ENCODE results near the gene TSPAN17.

TSPAN17 gene

GRCh38 chr5:176659512-176659839 is 12.2 kb downstream of the TSPAN17 start:
- Histone ChIP-seq H3K36me3 (ENCODE audit: control insufficient read depth, insufficient read depth, low read length) (no peaks in the 10 kb centered on the region), H3K4me3 (ENCODE audit: insufficient read depth, low read depth, low read length, poor library complexity, severe bottlenecking) (no peak overlapping the region), H3K4me1 (ENCODE audit: control insufficient read depth, insufficient read depth, low read length, poor library complexity, severe bottlenecking) (peaks cover 25% of the 10 kb centered on the region), H3K9me3 (ENCODE audit: control insufficient read depth, low read length) (no peaks in the 10 kb centered on the region), H3K27me3 (replicated peaks; ENCODE audit: control insufficient read depth, insufficient read depth, low read length, poor library complexity, severe bottlenecking) (no peaks in the 10 kb centered on the region), H3K27ac (ENCODE audit: insufficient read depth, low read length, poor library complexity, severe bottlenecking) (peak overlapping the region; percentile 22)
- DNase-seq, result no peak

- Histone ChIP-seq H3K9me3 (ENCODE audit: control insufficient read depth, low read length) (no peaks in the 10 kb centered on the region), H3K27ac (ENCODE audit: insufficient read depth, low read length, poor library complexity, severe bottlenecking) (no peak overlapping the region), H3K4me1 (ENCODE audit: control insufficient read depth, insufficient read depth, low read length, poor library complexity, severe bottlenecking) (peaks cover 25% of the 10 kb centered on the region), H3K27me3 (replicated peaks; ENCODE audit: control insufficient read depth, insufficient read depth, low read length, poor library complexity, severe bottlenecking) (no peaks in the 10 kb centered on the region), H3K36me3 (ENCODE audit: control insufficient read depth, insufficient read depth, low read length) (no peaks in the 10 kb centered on the region), H3K4me3 (ENCODE audit: insufficient read depth, low read depth, low read length, poor library complexity, severe bottlenecking) (no peak overlapping the region)
- DNase-seq, result no peak
Measured at GRCh38 chr5:176659860-176660461, 12.7 kb downstream of the TSPAN17 start.

- Histone ChIP-seq H3K27ac (ENCODE audit: insufficient read depth, low read length, poor library complexity, severe bottlenecking) (no peak overlapping the region), H3K36me3 (ENCODE audit: control insufficient read depth, insufficient read depth, low read length) (no peaks in the 10 kb centered on the region), H3K4me3 (ENCODE audit: insufficient read depth, low read depth, low read length, poor library complexity, severe bottlenecking) (no peak overlapping the region), H3K27me3 (replicated peaks; ENCODE audit: control insufficient read depth, insufficient read depth, low read length, poor library complexity, severe bottlenecking) (no peaks in the 10 kb centered on the region), H3K9me3 (ENCODE audit: control insufficient read depth, low read length) (no peaks in the 10 kb centered on the region), H3K4me1 (ENCODE audit: control insufficient read depth, insufficient read depth, low read length, poor library complexity, severe bottlenecking) (peaks cover 25% of the 10 kb centered on the region)
- DNase-seq, result no peak
Measured at GRCh38 chr5:176660530-176660859, 13.2 kb downstream of the TSPAN17 start.

- peaks cover 25% of the 10 kb centered on the region for H3K4me1 ChIP-seq (ENCODE audit: control insufficient read depth, insufficient read depth, low read length, poor library complexity, severe bottlenecking)
- peak; percentile 50 to 66 (median 53) for DNase-seq
- H3K9me3 ChIP-seq (ENCODE audit: control insufficient read depth, low read length), result no peaks in the 10 kb centered on the region
- no peaks in the 10 kb centered on the region for H3K36me3 ChIP-seq (ENCODE audit: control insufficient read depth, insufficient read depth, low read length)
- no peak overlapping the region for H3K4me3 ChIP-seq (ENCODE audit: insufficient read depth, low read depth, low read length, poor library complexity, severe bottlenecking)
- H3K27me3 ChIP-seq (replicated peaks; ENCODE audit: control insufficient read depth, insufficient read depth, low read length, poor library complexity, severe bottlenecking), result no peaks in the 10 kb centered on the region
- H3K27ac ChIP-seq (ENCODE audit: insufficient read depth, low read length, poor library complexity, severe bottlenecking), result no peak overlapping the region
Measured at GRCh38 chr5:176660860-176661641, 13.8 kb downstream of the TSPAN17 start.

GRCh38 chr5:176661676-176662075 is 14.4 kb downstream of the TSPAN17 start:
- Histone ChIP-seq H3K36me3 (ENCODE audit: control insufficient read depth, insufficient read depth, low read length) (no peaks in the 10 kb centered on the region), H3K9me3 (ENCODE audit: control insufficient read depth, low read length) (no peaks in the 10 kb centered on the region), H3K4me3 (ENCODE audit: insufficient read depth, low read depth, low read length, poor library complexity, severe bottlenecking) (no peak overlapping the region), H3K27ac (ENCODE audit: insufficient read depth, low read length, poor library complexity, severe bottlenecking) (no peak overlapping the region), H3K4me1 (ENCODE audit: control insufficient read depth, insufficient read depth, low read length, poor library complexity, severe bottlenecking) (peaks cover 25% of the 10 kb centered on the region), H3K27me3 (replicated peaks; ENCODE audit: control insufficient read depth, insufficient read depth, low read length, poor library complexity, severe bottlenecking) (no peaks in the 10 kb centered on the region)
- no peak for DNase-seq

GRCh38 chr5:176662371-176663333 is 15.4 kb downstream of the TSPAN17 start:
- H3K9me3 ChIP-seq (ENCODE audit: control insufficient read depth, low read length), result no peaks in the 10 kb centered on the region
- H3K27ac ChIP-seq (ENCODE audit: insufficient read depth, low read length, poor library complexity, severe bottlenecking), result no peak overlapping the region
- H3K4me1 ChIP-seq (ENCODE audit: control insufficient read depth, insufficient read depth, low read length, poor library complexity, severe bottlenecking), result peaks cover 25% of the 10 kb centered on the region

GRCh38 chr5:176663566-176663965 is 16.3 kb downstream of the TSPAN17 start:
- no peaks in the 10 kb centered on the region for H3K36me3 ChIP-seq (ENCODE audit: control insufficient read depth, insufficient read depth, low read length)
- no peak overlapping the region for H3K4me3 ChIP-seq (ENCODE audit: insufficient read depth, low read depth, low read length, poor library complexity, severe bottlenecking)
- no peaks in the 10 kb centered on the region for H3K27me3 ChIP-seq (replicated peaks; ENCODE audit: control insufficient read depth, insufficient read depth, low read length, poor library complexity, severe bottlenecking)

More at GRCh38 chr5:176662371-176663333, 15.4 kb downstream of the TSPAN17 start:
- H3K4me3 ChIP-seq (ENCODE audit: insufficient read depth, low read depth, low read length, poor library complexity, severe bottlenecking), result no peak overlapping the region
- no peaks in the 10 kb centered on the region for H3K36me3 ChIP-seq (ENCODE audit: control insufficient read depth, insufficient read depth, low read length)
- no peaks in the 10 kb centered on the region for H3K27me3 ChIP-seq (replicated peaks; ENCODE audit: control insufficient read depth, insufficient read depth, low read length, poor library complexity, severe bottlenecking)
- DNase-seq, result no peak

GRCh38 chr5:176664479-176664878 is 17.2 kb downstream of the TSPAN17 start:
- Histone ChIP-seq H3K9me3 (ENCODE audit: control insufficient read depth, low read length) (no peaks in the 10 kb centered on the region), H3K27me3 (replicated peaks; ENCODE audit: control insufficient read depth, insufficient read depth, low read length, poor library complexity, severe bottlenecking) (no peaks in the 10 kb centered on the region), H3K4me3 (ENCODE audit: insufficient read depth, low read depth, low read length, poor library complexity, severe bottlenecking) (no peak overlapping the region), H3K36me3 (ENCODE audit: control insufficient read depth, insufficient read depth, low read length) (no peaks in the 10 kb centered on the region), H3K27ac (ENCODE audit: insufficient read depth, low read length, poor library complexity, severe bottlenecking) (no peak overlapping the region), H3K4me1 (ENCODE audit: control insufficient read depth, insufficient read depth, low read length, poor library complexity, severe bottlenecking) (peaks cover 9% of the 10 kb centered on the region)
- no peak for DNase-seq

More at GRCh38 chr5:176663566-176663965, 16.3 kb downstream of the TSPAN17 start:
- peaks cover 18% of the 10 kb centered on the region for H3K4me1 ChIP-seq (ENCODE audit: control insufficient read depth, insufficient read depth, low read length, poor library complexity, severe bottlenecking)
- DNase-seq, result no peak
- no peaks in the 10 kb centered on the region for H3K9me3 ChIP-seq (ENCODE audit: control insufficient read depth, low read length)
- H3K27ac ChIP-seq (ENCODE audit: insufficient read depth, low read length, poor library complexity, severe bottlenecking), result no peak overlapping the region

- Histone ChIP-seq H3K27ac (ENCODE audit: insufficient read depth, low read length, poor library complexity, severe bottlenecking) (no peak overlapping the region), H3K9me3 (ENCODE audit: control insufficient read depth, low read length) (no peaks in the 10 kb centered on the region), H3K36me3 (ENCODE audit: control insufficient read depth, insufficient read depth, low read length) (no peaks in the 10 kb centered on the region), H3K4me1 (ENCODE audit: control insufficient read depth, insufficient read depth, low read length, poor library complexity, severe bottlenecking) (peaks cover 9% of the 10 kb centered on the region), H3K4me3 (ENCODE audit: insufficient read depth, low read depth, low read length, poor library complexity, severe bottlenecking) (no peak overlapping the region), H3K27me3 (replicated peaks; ENCODE audit: control insufficient read depth, insufficient read depth, low read length, poor library complexity, severe bottlenecking) (no peaks in the 10 kb centered on the region)
- DNase-seq, result no peak
Measured at GRCh38 chr5:176664886-176665285, 17.6 kb downstream of the TSPAN17 start.

GRCh38 chr5:176665517-176665916 is 18.2 kb downstream of the TSPAN17 start:
- DNase-seq, result no peak
- peaks cover 7% of the 10 kb centered on the region for H3K4me1 ChIP-seq (ENCODE audit: control insufficient read depth, insufficient read depth, low read length, poor library complexity, severe bottlenecking)
- no peaks in the 10 kb centered on the region for H3K9me3 ChIP-seq (ENCODE audit: control insufficient read depth, low read length)
- no peak overlapping the region for H3K27ac ChIP-seq (ENCODE audit: insufficient read depth, low read length, poor library complexity, severe bottlenecking)
- no peak overlapping the region for H3K4me3 ChIP-seq (ENCODE audit: insufficient read depth, low read depth, low read length, poor library complexity, severe bottlenecking)
- no peaks in the 10 kb centered on the region for H3K36me3 ChIP-seq (ENCODE audit: control insufficient read depth, insufficient read depth, low read length)
- no peaks in the 10 kb centered on the region for H3K27me3 ChIP-seq (replicated peaks; ENCODE audit: control insufficient read depth, insufficient read depth, low read length, poor library complexity, severe bottlenecking)
